Measurements from ENCODE around the gene GPRC5C. TPM values are rescaled to one million over a fixed set of nuclear protein-coding genes. Genes with fewer than 3 reads are reported as not detected.

GPRC5C gene
- total RNA-seq, 1 donor from 2014 or later, result 38.7 TPM

DNA sequence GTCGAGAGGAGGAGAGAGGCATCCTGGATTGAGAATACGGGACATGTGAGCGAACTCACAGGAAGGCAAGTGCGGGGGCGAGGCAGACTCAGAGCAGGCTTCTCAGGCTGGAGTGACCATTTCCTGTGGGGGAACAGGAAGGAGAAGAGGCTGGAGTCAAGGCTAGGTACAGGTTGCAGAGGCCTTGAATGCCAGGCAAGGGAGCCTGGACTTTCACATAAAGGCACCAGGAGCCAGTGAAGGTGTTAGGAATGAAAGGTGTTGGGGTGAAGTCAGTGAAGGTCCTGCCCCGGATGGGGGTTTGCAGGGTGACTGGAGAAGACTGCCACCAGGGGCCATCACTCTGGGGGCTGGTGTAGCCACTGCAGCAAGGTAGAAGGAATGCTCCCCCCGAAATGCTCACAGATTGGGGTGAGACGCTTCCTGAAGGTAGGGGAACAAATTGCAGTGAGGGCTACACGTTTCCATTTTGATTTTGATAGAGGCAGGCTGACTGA lies 5.3 kb upstream of the GPRC5C start:
- peaks cover 31% of the 10 kb centered on the region for H3K4me1 Mint-ChIP-seq
- no peaks in the 10 kb centered on the region for H3K36me3 Mint-ChIP-seq
- TF ChIP-seq, protein P1, sequence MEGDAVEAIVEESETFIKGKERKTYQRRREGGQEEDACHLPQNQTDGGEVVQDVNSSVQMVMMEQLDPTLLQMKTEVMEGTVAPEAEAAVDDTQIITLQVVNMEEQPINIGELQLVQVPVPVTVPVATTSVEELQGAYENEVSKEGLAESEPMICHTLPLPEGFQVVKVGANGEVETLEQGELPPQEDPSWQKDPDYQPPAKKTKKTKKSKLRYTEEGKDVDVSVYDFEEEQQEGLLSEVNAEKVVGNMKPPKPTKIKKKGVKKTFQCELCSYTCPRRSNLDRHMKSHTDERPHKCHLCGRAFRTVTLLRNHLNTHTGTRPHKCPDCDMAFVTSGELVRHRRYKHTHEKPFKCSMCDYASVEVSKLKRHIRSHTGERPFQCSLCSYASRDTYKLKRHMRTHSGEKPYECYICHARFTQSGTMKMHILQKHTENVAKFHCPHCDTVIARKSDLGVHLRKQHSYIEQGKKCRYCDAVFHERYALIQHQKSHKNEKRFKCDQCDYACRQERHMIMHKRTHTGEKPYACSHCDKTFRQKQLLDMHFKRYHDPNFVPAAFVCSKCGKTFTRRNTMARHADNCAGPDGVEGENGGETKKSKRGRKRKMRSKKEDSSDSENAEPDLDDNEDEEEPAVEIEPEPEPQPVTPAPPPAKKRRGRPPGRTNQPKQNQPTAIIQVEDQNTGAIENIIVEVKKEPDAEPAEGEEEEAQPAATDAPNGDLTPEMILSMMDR (IDR thresholded peaks at IDR 0.05; ENCODE audit: unreplicated experiment), result no peak
- peak overlapping the region; percentile 54 for H3K27ac Mint-ChIP-seq
- H3K9me3 Mint-ChIP-seq, result peaks cover 4% of the 10 kb centered on the region
- no peak for DNase-seq (ENCODE audit: low spot score in 2 of 2, unreplicated experiment in 2 of 2)
- H3K4me3 Mint-ChIP-seq, result no peak overlapping the region
- peaks cover 7% of the 10 kb centered on the region for H3K27me3 Mint-ChIP-seq (ENCODE audit: low read depth)

DNA sequence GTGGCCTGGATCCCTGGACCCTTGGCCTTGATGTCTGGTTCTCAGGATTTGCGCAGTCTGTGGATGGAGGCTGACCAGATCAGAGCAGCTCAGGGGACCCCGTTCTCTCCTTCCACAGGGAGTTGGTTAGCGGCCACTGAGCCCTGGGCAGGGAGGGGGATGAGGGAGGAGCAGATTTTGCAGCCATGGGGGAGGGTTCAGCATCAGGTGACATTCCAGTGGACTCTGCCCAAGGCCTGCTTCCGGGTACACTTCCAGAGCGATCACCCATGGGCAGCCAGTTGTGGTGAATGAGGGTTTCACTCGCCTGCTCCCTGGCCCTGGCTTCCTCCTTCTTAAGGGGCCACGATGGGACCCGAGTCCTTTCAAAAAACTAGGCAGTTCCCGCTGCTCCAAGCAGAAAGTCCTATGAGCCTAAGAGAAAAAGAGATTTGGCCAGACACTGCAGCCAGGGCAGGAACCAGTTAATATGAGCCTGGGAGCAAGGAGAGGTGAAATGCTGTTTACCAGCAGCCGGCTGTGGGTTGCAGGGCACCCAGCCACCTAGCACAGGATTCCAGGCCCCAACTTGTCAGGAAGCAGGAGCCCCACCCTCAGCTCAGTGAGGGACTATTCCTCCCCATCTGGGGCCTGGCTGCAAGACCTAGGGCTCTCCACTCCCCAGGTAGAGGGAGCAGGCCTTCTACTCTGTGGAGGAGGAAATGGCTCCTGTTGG lies 4.7 kb upstream of the GPRC5C start:
- Mint-ChIP-seq H3K27me3 (ENCODE audit: low read depth) (peaks cover 7% of the 10 kb centered on the region), H3K4me3 (no peak overlapping the region), H3K9me3 (peaks cover 4% of the 10 kb centered on the region), H3K27ac (no peak overlapping the region), H3K36me3 (no peaks in the 10 kb centered on the region), H3K4me1 (peaks cover 34% of the 10 kb centered on the region)
- TF ChIP-seq, protein P1 (IDR thresholded peaks at IDR 0.05; ENCODE audit: unreplicated experiment), result no peak
- DNase-seq (ENCODE audit: low spot score in 2 of 2, unreplicated experiment in 2 of 2), result no peak

DNA sequence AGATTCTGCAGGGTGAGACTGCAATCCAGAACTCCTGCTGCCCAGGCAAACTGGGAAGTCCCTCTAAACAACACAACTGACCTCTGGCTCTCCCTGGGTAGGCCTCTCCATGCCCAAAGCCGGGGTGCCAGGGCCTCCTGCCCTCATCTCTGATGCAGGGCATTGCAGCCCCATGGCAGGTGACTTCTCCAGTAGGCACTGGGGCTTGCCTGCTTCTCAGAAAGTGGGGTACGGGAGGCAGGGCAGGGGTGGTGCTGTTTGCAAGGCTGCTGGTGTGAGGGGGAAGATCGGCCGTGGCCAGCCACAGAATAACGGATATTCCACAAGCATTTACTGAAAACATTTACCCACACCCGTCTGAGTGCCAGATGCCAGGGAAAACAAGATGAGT lies 4.1 kb upstream of the GPRC5C start:
- peaks cover 34% of the 10 kb centered on the region for H3K4me1 Mint-ChIP-seq
- H3K9me3 Mint-ChIP-seq, result no peaks in the 10 kb centered on the region
- no peaks in the 10 kb centered on the region for H3K36me3 Mint-ChIP-seq
- H3K4me3 Mint-ChIP-seq, result no peak overlapping the region
- H3K27ac Mint-ChIP-seq, result no peak overlapping the region
- peaks cover 4% of the 10 kb centered on the region for H3K27me3 Mint-ChIP-seq (ENCODE audit: low read depth)
- TF ChIP-seq, protein P1 (IDR thresholded peaks at IDR 0.05; ENCODE audit: unreplicated experiment), result no peak
- DNase-seq (ENCODE audit: low spot score in 2 of 2, unreplicated experiment in 2 of 2), result no peak

DNA sequence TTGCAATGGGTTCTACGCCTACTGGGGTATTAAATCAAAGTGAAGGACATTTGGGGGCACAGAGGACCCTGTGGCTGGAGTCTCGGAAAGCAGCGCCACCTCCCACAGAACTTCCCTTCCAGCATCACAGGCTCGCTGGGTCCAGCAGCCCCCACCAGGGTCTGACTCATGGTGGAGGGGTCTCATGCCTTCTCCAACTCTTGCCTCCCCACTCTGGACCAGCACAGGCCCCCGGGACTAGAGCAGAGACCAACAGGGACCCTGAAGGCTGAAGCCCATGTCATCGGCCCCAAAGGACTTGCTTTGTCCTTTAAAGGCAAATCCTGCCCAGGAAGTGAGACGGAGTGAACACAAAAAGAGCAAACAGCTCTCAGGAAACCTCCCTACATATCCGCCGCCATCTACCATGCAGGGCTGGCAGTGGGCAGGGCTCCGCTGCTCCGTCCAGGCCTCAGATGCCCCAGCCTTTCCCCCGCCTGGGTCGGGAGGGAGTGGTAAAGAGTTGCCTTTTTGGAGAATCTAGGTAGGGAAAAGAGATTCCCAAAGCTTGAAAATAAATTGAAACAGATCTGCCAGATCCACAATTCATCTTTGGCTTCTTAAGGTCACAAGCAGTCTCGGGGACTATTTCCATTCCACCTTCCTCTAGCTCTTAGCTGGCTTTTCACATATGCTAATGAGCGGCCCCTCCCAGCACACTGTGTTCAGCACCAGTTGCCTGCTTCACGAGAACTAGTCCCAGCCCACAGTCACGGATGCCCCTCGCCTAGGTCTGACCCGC lies 2.1 kb upstream of the GPRC5C start:
- DNase-seq (ENCODE audit: low spot score in 2 of 2, unreplicated experiment in 2 of 2), result no peak
- TF ChIP-seq, protein P1 (IDR thresholded peaks at IDR 0.05; ENCODE audit: unreplicated experiment), result no peak
- H3K36me3 Mint-ChIP-seq, result no peaks in the 10 kb centered on the region
- peak overlapping the region; percentile 80 for H3K4me3 Mint-ChIP-seq
- peaks cover 4% of the 10 kb centered on the region for H3K27me3 Mint-ChIP-seq (ENCODE audit: low read depth)
- peaks cover 45% of the 10 kb centered on the region for H3K4me1 Mint-ChIP-seq
- H3K9me3 Mint-ChIP-seq, result no peaks in the 10 kb centered on the region
- peak overlapping the region; percentile 92 for H3K27ac Mint-ChIP-seq

DNA sequence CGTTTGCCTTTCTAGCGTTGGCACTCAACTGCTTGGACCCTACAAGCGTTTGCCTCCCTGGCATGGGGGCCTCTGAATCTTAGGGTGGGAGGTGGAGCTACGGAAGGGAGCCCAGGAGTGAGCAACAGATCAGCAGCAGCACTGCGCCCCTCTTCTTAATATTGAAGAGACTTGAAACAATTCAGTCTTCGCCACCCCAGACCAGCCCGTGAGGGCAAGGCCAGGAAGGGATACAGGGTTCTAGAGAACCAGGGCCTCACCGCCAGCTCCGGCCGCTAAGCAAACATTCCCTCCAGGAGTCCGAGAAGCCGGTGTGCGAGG lies 1.5 kb upstream of the GPRC5C start:
- DNase-seq (ENCODE audit: low spot score in 2 of 2, unreplicated experiment in 2 of 2), result no peak
- peaks cover 45% of the 10 kb centered on the region for H3K4me1 Mint-ChIP-seq
- H3K9me3 Mint-ChIP-seq, result no peaks in the 10 kb centered on the region
- H3K27me3 Mint-ChIP-seq (ENCODE audit: low read depth), result peaks cover 4% of the 10 kb centered on the region
- TF ChIP-seq, protein P1 (IDR thresholded peaks at IDR 0.05; ENCODE audit: unreplicated experiment), result no peak
- H3K27ac Mint-ChIP-seq, result peak overlapping the region; percentile 92
- H3K4me3 Mint-ChIP-seq, result peak overlapping the region; percentile 80
- no peaks in the 10 kb centered on the region for H3K36me3 Mint-ChIP-seq

All from mesothelial cell of epicardium (in vitro differentiated cells).